Urinary bladder (tissue), 4 donors: ENCODE measurements around the gene GCLC. TPM values are rescaled to one million over a fixed set of nuclear protein-coding genes. Genes with fewer than 3 reads are reported as not detected.
A peak's percentile ranks its signal among the peaks of the same experiment; 100 is the strongest.
"Not testable (repeated sequence)": the region's sequence is repeated elsewhere in the genome, so short reads cannot be mapped to it uniquely, and the experiment has no call there.

Experiments used
- DNase-seq: peaks from one replicate; pipeline ENCODE4 v3.0.0-alpha.2; 2015; ENCODE audit errors: extremely low spot score
- H3K27ac ChIP-seq: one replicate; pipeline ENCODE4 v1.5.1; 2013; ENCODE audit warnings: low read depth, mild to moderate bottlenecking, moderate library complexity
- H3K36me3 ChIP-seq: one replicate; pipeline ENCODE4 v1.6.1; 2013; ENCODE audit warnings: mild to moderate bottlenecking, moderate library complexity; ENCODE audit not compliant: insufficient read depth
- H3K4me1 ChIP-seq: one replicate; pipeline ENCODE4 v1.6.1; 2013; ENCODE audit warnings: mild to moderate bottlenecking, moderate library complexity; ENCODE audit not compliant: insufficient read depth
- H3K4me3 ChIP-seq: one replicate; pipeline ENCODE4 v1.5.1; 2013; ENCODE audit warnings: low read depth, low read length
- WGBS: extraction: QIAGEN DNeasy Blood & Tissue Kit; methylation state at CpG from one replicate; pipeline ENCODE4 v1.1.7; 2013; 5-methylcytosine and 5-hydroxymethylcytosine counted together
- polyA plus RNA-seq: library from polyadenylated mRNA; stranded (reverse); fragments of 200-250 nt; gene quantifications from one replicate; pipeline ENCODE4 v1.2.3, GENCODE V29; 2013
- total RNA-seq: library from RNA; depleted of rRNA; stranded (reverse); fragments of >200 nt; gene quantifications from one replicate; pipeline ENCODE4 v1.2.3, GENCODE V29; 2014
- donor health status: healthy with polysubstance abuse.
- donor health status: healthy.

GCLC gene
- total and polyA plus RNA-seq, 2 donors = 34.1 to 98.8 TPM

DNA sequence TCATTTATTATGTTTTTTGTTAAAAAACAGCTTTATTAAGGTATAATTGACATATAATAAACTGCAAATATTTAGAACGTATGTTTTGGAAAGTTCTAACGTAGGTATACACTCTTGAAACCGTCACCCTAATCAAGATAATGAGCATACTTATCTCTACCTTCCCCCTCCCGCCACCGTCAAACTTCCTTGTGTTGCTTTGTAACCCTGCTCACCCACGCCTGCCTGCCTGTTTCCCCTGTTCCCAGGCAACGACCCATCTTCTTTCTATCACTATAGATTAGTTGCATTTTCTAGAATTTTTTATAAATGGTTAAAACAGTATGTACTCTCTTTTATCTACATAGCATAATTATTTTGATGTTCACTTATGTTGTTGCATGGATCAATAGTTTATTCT lies 33.5 kb upstream of the GCLC start:
- Histone ChIP-seq H3K4me3 (no peak overlapping the region), H3K27ac (no peak overlapping the region), H3K4me1 (no peaks in the 10 kb centered on the region), H3K36me3 (no peaks in the 10 kb centered on the region)
- DNase-seq = no peak
- WGBS = 70% methylated on average over 7 of the region's 7 CpGs

DNA sequence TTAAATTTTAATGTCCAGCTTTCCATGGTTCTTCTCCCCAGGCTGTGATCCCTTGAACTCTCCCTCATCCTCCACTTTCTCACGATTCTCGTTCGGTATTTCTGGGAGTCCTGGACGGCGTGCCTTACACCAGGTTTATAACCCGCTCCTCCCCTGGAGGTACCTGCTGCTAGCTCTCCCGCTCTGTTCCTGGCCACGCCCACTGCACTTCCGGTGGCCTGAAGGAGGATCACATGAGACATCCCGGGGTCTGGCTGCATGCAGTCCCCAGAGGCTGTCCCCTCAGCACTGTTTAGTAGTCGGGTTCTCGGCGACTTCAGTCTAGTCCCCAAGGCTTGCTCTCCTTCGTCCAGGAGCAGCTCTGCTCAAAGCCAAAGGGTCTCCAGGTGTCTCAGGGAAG lies 28.4 kb upstream of the GCLC start:
- no peak overlapping the region for H3K4me3 ChIP-seq
- H3K36me3 ChIP-seq = no peaks in the 10 kb centered on the region
- 79% methylated on average over 14 of the region's 14 CpGs for WGBS
- no peak for DNase-seq
- no peaks in the 10 kb centered on the region for H3K4me1 ChIP-seq
- no peak overlapping the region for H3K27ac ChIP-seq

DNA sequence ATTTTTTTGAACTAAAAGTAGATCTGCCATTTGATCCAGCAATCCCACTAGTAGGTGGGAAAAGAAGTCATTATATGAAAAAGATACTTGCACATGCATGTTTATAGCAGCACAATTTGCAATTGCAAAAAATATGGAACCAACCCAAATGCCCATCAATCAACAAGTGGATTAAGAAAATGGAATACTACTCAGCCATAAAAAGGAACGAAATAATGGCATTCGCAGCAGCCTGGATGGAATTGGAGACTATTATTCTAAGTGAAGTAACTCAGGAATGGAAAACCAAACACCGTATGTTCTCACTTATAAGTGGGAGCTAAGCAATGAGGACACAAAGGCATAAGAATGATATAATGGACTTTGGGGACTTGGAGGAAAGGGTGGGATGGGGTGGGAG lies 27.5 kb upstream of the GCLC start:
- H3K4me1 ChIP-seq, DNase-seq, H3K36me3 ChIP-seq, H3K27ac ChIP-seq, H3K4me3 ChIP-seq: not testable (repeated sequence)
- WGBS = 94% methylated on average over 3 of the region's 3 CpGs

DNA sequence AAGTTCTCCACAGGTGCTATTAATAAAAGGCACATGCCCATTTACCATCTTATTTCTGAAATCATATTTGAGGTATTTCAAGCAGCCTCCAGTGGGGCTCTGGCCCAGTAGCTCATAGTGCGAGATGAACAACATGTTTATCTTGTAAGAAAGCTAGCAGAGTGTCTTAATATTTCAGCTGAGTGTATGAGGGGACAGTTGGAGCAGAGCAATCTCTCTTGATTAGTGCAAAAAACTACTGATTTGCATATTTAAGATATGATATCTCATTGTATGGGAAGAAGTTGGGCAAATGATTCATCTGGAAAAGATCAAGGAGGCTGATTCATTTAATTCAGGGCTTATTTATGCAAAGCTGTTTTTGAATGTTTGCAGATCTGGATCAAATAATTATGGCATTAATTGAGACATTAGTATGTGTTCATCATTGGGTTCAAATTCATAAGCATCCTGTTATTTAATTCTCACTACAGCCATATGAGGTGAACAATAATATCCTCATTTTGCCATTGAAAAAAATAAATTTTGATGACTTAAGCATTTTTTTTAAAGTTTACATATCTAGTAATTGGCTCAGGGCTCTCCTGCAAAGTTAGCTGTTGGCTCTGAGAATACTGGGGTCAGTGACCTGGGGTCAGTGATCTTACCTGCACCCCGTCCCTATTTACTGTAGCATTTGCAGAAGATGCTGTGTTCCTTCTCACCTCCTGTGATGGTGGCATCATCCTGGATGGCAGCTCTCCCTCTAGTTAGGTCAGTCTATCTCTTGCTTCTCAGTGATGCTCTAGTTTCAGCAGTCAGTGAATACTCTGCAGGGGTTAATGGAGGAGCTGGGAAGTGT lies 24.1 kb upstream of the GCLC start:
- Histone ChIP-seq H3K27ac (no peak overlapping the region), H3K4me1 (no peaks in the 10 kb centered on the region), H3K4me3 (no peak overlapping the region), H3K36me3 (no peaks in the 10 kb centered on the region)
- no peak for DNase-seq
- WGBS = 84% methylated on average over 2 of the region's 2 CpGs

DNA sequence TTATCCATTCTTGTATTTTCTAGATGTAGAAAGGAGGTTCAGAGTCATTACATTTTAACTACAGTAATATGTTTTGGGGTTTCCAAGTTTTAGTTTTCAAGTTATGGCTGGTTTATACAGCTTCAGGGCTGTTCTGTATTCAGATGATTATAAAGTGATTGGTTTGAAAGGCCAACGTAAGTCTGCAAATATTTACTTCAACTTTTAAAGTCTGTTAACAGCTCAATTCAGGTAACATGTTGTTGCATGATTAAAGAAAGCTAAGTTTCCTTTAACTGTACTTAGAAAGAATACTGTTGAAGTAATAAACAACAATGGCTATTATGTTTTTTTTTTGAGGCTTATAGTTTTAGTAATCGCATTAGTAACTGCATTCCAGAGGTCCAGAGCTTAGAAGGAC lies 22.8 kb upstream of the GCLC start:
- Histone ChIP-seq H3K27ac (no peak overlapping the region), H3K4me3 (no peak overlapping the region), H3K36me3 (no peaks in the 10 kb centered on the region), H3K4me1 (no peaks in the 10 kb centered on the region)
- no peak for DNase-seq
- WGBS = 66% methylated on average over 2 of the region's 2 CpGs

DNA sequence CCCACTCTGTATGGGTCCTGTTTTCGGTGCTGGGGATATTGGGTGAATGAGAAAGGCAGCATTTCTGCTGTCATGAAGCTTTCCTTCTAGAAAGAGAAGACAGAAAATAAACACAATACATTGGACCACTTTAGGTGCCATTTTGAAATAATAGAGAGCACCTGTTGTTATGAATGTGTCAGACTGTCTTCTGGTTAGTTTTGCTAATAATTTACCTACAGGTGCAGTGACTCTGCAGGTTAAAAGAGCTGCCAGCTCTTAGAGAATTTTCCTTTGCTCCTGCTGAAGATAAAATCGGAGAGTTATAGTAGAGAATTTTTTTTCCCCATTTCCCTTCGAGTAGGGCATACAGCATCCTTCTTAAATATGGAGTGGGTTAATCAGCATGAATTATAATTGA lies 21.9 kb upstream of the GCLC start:
- H3K4me1 ChIP-seq = no peaks in the 10 kb centered on the region
- no peak for DNase-seq
- no peaks in the 10 kb centered on the region for H3K36me3 ChIP-seq
- H3K27ac ChIP-seq = no peak overlapping the region
- WGBS = 81% methylated on average over 3 of the region's 3 CpGs
- H3K4me3 ChIP-seq = no peak overlapping the region

DNA sequence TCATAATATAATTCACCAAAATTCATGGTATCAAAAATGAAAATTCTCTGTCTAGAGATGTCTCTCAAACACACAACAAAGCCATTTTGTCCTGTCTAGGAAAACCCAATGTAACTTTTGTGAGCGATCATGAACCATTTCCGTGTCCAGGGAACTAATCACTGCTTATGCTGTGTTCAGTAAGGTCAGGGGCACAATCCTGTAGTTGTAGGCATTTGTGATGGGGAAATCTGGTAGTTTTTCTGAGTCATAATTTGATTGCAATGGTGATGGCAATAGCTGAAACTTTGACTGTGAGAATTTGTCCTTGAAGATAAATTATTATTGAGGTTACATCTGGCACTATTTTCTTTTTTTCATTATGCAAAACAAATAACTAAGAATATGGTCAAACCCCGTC lies 21.0 kb upstream of the GCLC start:
- H3K4me3 ChIP-seq = no peak overlapping the region
- WGBS = 91% methylated on average over 3 of the region's 3 CpGs
- no peak overlapping the region for H3K27ac ChIP-seq
- H3K36me3 ChIP-seq = no peaks in the 10 kb centered on the region
- no peaks in the 10 kb centered on the region for H3K4me1 ChIP-seq
- DNase-seq = no peak

DNA sequence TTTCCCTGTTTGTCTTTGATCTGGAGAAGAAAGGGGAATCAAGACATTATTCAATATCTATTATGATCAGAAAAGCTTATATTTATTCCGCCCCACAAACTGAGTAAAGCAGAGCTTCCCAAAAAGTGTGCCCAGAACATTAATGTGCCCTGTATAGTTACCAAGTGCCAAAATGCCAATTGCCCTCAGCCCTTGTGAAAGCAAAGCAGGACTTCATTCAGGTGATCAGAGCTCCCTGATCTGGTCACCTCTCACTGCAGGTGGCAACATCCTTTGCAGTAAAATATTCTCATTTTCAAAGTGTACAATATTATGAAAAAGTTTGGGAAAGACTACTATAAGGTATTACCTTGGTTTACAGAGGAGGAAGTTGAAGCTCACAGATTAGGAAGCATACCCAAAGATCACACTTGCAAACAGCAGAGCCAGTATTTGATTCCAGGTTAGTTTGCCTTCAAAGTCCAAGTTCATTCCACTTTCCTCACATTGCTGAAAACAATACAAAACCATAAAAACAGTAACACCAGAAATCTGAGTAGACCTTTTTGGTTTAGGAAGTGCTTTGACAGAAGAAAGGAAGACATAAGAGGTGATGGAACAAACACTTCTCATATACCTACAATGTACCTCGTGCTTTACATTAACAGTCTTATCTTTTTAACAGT lies 19.6 kb upstream of the GCLC start:
- Histone ChIP-seq H3K4me3 (no peak overlapping the region), H3K4me1 (no peaks in the 10 kb centered on the region), H3K27ac (no peak overlapping the region), H3K36me3 (no peaks in the 10 kb centered on the region)
- DNase-seq = no peak
- 95% methylated on average over 2 of the region's 2 CpGs for WGBS

DNA sequence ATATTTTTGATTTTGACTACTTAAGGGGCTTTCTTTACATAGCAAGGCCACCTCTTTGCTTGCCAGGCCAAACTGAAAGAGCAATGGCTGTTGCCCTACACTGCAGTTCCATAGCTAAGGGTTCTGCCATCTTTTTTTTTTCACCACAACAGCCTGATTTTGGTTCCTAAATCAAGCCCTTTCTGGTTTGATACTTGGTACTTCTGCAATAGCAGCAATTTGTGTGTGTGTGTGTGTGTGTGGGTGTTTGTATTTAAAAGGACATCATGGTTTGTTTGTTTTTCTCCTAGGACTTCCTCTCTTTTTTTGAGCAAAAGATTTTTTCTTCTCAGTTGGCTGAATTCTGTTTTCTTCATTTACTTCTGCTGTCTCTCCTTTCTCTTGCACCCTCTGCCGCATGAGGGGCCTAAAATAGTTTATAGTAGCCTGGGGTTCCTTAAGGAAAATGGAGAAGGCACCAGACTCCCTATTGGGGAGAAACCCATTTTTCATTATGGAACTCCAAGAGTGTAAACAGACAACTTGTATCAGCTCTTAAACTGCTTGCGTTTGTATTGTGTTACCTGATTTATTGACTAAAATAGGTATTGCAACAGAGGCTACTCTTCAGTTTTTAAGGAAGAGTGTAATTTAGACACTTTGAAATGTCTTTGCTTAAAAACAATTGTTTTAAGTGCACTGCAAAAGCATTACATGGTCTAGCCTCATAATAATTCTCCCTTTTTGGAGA lies 12.2 kb upstream of the GCLC start:
- H3K27ac ChIP-seq = no peak overlapping the region
- no peaks in the 10 kb centered on the region for H3K36me3 ChIP-seq
- no peak for DNase-seq
- no peaks in the 10 kb centered on the region for H3K4me1 ChIP-seq
- H3K4me3 ChIP-seq = no peak overlapping the region
- 88% methylated on average over 2 of the region's 2 CpGs for WGBS

DNA sequence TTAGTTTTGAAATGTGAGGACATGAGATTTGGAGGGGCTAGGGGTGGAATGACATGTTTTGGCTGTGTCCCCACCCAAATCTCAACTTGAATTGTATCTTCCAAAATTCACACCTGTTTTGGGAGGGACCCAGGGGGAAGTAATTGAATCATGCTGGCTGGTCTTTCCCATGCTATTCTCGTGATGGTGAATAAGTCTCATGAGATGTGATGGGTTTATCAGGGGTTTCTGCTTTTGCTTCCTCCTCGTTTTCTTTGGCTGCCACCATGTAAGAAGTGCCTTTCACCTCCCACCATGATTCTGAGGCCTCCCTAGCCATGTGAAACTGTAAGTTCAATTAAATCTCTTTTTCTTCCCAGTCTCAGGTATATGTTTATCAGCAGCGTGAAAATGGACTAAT lies 8.7 kb upstream of the GCLC start:
- WGBS = 86% methylated on average over 3 of the region's 3 CpGs
- not testable (repeated sequence) for DNase-seq, H3K36me3 ChIP-seq

DNA sequence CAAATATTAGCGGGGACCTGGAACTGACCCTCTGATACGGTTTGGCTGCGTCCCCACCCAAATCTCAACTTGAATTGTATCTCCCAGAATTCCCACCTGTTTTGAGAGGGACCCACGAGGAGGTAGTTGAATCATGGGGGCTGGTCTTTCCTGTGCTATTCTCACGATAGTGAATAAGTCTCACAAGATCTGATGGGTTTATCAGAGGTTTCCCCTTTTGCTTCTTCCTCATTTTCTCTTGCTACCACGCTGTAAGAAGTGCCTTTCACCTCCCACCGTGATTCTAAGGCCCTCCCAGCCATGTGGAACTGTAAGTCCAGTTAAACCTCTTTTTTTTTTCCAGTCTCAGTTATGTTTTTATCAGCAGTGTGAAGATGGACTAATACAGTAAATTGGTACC lies 6.8 kb upstream of the GCLC start:
- H3K4me1 ChIP-seq, H3K4me3 ChIP-seq, DNase-seq, H3K27ac ChIP-seq, H3K36me3 ChIP-seq: not testable (repeated sequence)
- 82% methylated on average over 7 of the region's 7 CpGs for WGBS

More for the DNA sequence above, 8.7 kb upstream of the GCLC start:
- H3K4me3 ChIP-seq, H3K4me1 ChIP-seq, H3K27ac ChIP-seq: not testable (repeated sequence)

DNA sequence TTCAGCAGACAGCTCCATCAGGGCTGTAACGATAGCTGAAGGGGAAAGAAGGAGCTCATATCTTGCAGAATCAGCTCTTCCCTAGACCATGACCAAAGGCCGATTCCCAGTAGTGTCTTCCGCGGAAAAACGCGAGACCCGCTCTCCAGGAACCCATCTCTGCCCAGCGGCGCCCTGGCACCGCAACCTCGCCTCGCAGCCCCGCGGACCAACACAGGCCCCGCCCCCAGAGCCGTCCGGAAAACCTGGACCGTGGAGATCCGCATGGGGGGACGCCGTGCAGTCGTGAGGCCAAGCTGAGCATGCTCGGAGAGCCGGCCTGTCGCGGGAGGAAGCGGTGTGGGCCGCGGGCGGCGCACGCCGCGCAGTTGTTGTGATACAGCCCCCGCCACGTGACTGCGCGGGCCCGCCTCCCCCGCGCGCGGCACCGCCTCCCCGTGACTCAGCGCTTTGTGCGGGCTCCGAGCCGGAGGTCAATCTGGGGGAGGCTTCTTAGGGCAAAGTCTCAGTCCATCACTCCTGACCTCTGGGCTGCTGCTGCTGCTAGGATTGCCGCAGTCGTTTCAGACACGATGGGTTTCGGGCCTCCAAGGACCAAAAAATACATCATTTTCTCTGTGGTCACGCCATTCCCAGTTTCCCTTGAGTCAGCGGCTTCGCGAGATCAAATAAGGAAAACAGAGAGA lies 3.1 kb upstream of the GCLC start:
- Histone ChIP-seq H3K4me1 (no peaks in the 10 kb centered on the region), H3K27ac (peak overlapping the region; percentile 81), H3K36me3 (no peaks in the 10 kb centered on the region), H3K4me3 (peak overlapping the region; percentile 42)
- under 1% methylated on average over 57 of the region's 57 CpGs for WGBS
- DNase-seq = peak; percentile 90

DNA sequence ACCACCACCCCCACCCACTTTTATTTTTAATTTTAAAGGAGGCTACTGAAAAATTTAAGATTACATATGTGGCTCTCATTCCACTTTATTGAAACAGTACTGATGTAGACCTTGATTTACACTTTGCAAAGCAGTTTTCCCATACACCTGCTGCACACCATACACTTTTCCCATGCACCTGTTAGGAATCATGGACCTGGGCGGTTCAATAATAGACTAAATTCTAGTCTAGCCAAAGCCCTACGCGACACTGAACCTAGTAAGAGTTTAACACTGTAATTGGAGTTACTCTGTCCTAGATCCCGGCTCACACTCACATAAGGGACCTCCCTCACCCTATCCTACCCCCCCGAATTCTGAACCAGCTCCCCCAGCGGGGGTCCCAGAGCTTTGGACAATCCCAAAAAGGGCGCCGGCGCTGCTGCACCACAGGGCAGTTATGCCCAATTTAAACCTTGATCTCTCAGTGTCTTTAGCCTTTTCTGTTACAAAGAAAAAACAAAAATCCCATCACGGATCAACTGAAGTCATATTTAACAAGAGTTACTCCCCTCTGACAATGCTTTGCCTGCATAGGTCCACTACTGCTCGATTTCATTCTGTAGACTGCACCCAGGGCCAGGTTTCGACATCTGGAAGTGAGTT lies 2.4 kb upstream of the GCLC start:
- Histone ChIP-seq H3K36me3 (no peaks in the 10 kb centered on the region), H3K27ac (no peak overlapping the region), H3K4me3 (peak overlapping the region; percentile 42), H3K4me1 (no peaks in the 10 kb centered on the region)
- 10% methylated on average over 12 of the region's 12 CpGs for WGBS
- DNase-seq = no peak
